CD4-positive, alpha-beta T cell (primary cell): ENCODE data around the gene ZFP90. TPM values are rescaled to one million over a fixed set of nuclear protein-coding genes. Genes with fewer than 3 reads are reported as not detected.

Experiments used
- ATAC-seq: fragments of 200-7000 bp; cut with Tn5 transposase; one replicate; pipeline ENCODE4 v1.10.0; 2022; ENCODE audit warnings: mild to moderate bottlenecking; ENCODE audit not compliant: poor library complexity
- CTCF ChIA-PET: fragments of 350-600 bp; sonication (Branson Sonifier 250); formaldehyde crosslinking; loops from one replicate; lab custom pipeline; 2021; ENCODE audit warnings: antibody characterized with exemption, inconsistent platforms; lab: Charles Lee
- POLR2A ChIA-PET: fragments of 350-600 bp; sonication (Branson Sonifier 250); formaldehyde crosslinking; loops from one replicate; lab custom pipeline; 2021; ENCODE audit warnings: antibody characterized with exemption, inconsistent platforms; lab: Charles Lee
- DNase-seq, 14 experiments: peaks; one replicate each; pipeline ENCODE4 v3.0.0-alpha.2; 2013 to 2020; ENCODE audit warnings: mixed read lengths in 2 of 14
- H3K27ac ChIP-seq, 2 donors: one replicate each; pipeline versions ENCODE4 v1.5.1 to v1.7.0; 2013; ENCODE audit warnings: low read length in 2 of 2, low read depth in 1 of 2, mild to moderate bottlenecking in 1 of 2
- H3K27me3 ChIP-seq, 2 experiments: 1 replicate in 1 of 2; 2 replicates in 1 of 2; pipeline versions ENCODE4 v1.6.1 to v1.7.0; 2013; ENCODE audit warnings: low read length in 2 of 2, control low read depth in 1 of 2, mild to moderate bottlenecking in 1 of 2, moderate library complexity in 1 of 2; ENCODE audit not compliant: insufficient read depth in 2 of 2, control insufficient read depth in 1 of 2
- H3K36me3 ChIP-seq: one replicate; pipeline ENCODE4 v1.6.1; 2013; ENCODE audit warnings: low read length, control low read depth; ENCODE audit not compliant: insufficient read depth
- H3K4me1 ChIP-seq: one replicate; pipeline ENCODE4 v1.6.1; 2013; ENCODE audit warnings: low read length, control low read depth; ENCODE audit not compliant: insufficient read depth
- H3K4me3 ChIP-seq: one replicate; pipeline ENCODE4 v1.5.1; 2013; ENCODE audit warnings: mild to moderate bottlenecking, low read length, moderate library complexity
- H3K9me3 ChIP-seq, 2 experiments: 1 replicate in 1 of 2; 2 replicates in 1 of 2; pipeline versions ENCODE4 v1.6.1 to v1.7.0; 2013; ENCODE audit warnings: low read length in 2 of 2, mild to moderate bottlenecking in 2 of 2, control low read depth in 1 of 2, moderate library complexity in 1 of 2; ENCODE audit not compliant: control insufficient read depth in 1 of 2, insufficient read depth in 1 of 2
- H3K27ac Mint-ChIP-seq: one replicate; pipeline ENCODE4 v1.8.0; 2020; ENCODE audit warnings: mixed read lengths
- H3K27me3 Mint-ChIP-seq: one replicate; pipeline ENCODE4 v1.8.0; 2021; ENCODE audit warnings: mixed read lengths
- H3K36me3 Mint-ChIP-seq: one replicate; pipeline ENCODE4 v1.8.0; 2021; ENCODE audit warnings: low read depth, mixed read lengths
- H3K4me1 Mint-ChIP-seq: one replicate; pipeline ENCODE4 v1.8.0; 2021; ENCODE audit warnings: low read depth, mixed read lengths
- H3K4me3 Mint-ChIP-seq: one replicate; pipeline ENCODE4 v1.8.0; 2020; ENCODE audit warnings: mild to moderate bottlenecking, mixed read lengths
- H3K9me3 Mint-ChIP-seq: one replicate; pipeline ENCODE4 v1.8.0; 2020; ENCODE audit warnings: mixed read lengths
- CTCF ChIP-seq: fragments of 200-600 bp; IDR thresholded peaks from one replicate; pipeline ENCODE4 v1.8.0; 2022; ENCODE audit warnings: antibody characterized with exemption, mild to moderate bottlenecking
- intact Hi-C, 2 experiments: fragments of 100-400 bp; cut with DNase I in 1 of 2; cut with micrococcal nuclease in 1 of 2; formaldehyde crosslinking; loops; one replicate each; pipeline versions ENCODE4 v1.15.1 to v1.9.0; 2023 to 2025; cut with DNase I, micrococcal nuclease
- total RNA-seq, 174 experiments: library from RNA in 2 of 174; stranded (reverse) in 2 of 174; gene quantifications; one replicate each; pipeline ENCODE4 v1.2.3 and lab custom pipeline; 2021 to 2026

Gene ZFP90
- total RNA-seq, 2 experiments from 2014 or later: 23.3 to 24.3 TPM

DNA sequence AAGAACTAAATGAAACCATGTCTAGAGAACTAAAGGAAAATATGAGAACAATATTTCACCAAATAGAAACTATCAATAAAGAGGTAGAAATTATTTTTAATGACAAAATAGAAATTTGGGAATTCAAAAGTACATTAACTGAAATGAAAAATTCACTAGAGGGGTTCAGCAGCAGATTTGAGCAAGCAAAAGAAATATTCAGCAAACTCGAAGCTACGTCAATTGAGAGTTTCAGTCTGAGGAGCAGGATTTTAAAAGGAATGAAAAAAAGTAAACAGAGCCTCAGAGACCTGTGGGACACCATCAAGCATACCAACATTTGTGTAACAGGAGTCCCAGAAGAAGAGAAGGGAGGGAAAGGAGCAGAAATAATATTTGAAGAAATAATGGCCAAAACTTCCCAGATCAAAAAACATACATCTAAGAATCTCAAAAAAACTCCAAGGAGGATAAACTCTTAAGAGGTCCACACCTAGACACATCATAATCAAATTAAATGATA lies 38.3 kb downstream of the ZFP90 start:
- intact Hi-C loops: no loop called here
- no peaks in the 10 kb centered on the region for H3K36me3 ChIP-seq
- no peak overlapping the region for H3K4me3 Mint-ChIP-seq
- peaks cover 77 to 84% of the 10 kb centered on the region in 2 experiments for H3K9me3 ChIP-seq
- no peak for DNase-seq
- H3K27me3 ChIP-seq: no peaks in the 10 kb centered on the region
- POLR2A ChIA-PET: no interaction called here
- no peak overlapping the region for H3K27ac Mint-ChIP-seq
- H3K9me3 Mint-ChIP-seq: peaks cover 7% of the 10 kb centered on the region
- no peak for TF ChIP-seq CTCF
- H3K36me3 Mint-ChIP-seq: peaks cover 89% of the 10 kb centered on the region
- no peak for ATAC-seq
- H3K4me3 ChIP-seq: no peak overlapping the region
- H3K27ac ChIP-seq: no peak overlapping the region
- no peaks in the 10 kb centered on the region for H3K27me3 Mint-ChIP-seq
- H3K4me1 Mint-ChIP-seq: no peaks in the 10 kb centered on the region
- CTCF ChIA-PET: no interaction called here
- no peaks in the 10 kb centered on the region for H3K4me1 ChIP-seq

DNA sequence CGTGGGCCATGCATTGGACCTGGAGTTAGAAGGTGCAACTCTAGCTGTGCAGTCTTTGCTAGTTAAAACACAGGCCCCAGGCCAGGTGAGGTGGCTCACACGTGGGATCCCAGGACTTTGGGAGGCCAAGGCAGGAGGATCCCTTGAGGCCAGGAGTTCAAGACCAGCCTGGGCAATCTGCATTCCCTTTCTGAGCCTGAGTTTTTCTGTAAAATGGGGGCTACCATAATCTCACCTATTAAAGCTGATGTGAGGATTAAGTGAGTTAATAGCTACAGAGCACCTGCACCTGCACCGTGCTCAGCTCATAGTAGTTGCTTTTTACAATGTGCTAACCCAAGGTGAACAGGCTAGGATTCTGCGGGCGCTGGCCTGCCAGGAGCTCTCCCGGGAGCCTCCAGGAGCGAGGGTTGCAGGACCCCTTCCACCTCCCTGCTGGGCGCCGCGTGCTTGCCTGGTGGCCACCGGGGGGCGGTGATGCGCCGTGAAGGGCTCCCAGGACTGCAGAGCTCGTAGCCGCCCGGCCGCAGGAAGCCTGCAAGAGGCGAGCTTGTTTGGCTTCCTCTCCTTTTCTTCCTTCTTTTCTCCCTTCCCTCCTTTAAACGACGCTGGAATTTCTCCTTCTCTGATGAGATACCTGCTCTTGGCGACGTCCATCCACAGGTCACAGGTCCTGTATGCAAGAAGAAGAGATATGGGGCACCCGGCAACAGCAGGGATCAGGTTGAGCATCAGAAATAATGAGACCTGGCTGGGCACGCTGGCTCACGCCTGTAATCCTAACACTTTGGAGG lies 51.3 kb downstream of the ZFP90 start:
- Histone ChIP-seq H3K36me3 (no peaks in the 10 kb centered on the region), H3K4me3 (no peak overlapping the region), H3K9me3 (peaks cover 0 to 5% of the 10 kb centered on the region in 2 experiments), H3K4me1 (peaks cover 5% of the 10 kb centered on the region), H3K27me3 (no peaks in the 10 kb centered on the region), H3K27ac (no peak overlapping the region)
- Mint-ChIP-seq H3K27ac (no peak overlapping the region), H3K27me3 (no peaks in the 10 kb centered on the region), H3K4me3 (no peak overlapping the region), H3K4me1 (peaks cover 4% of the 10 kb centered on the region), H3K9me3 (peaks cover 5% of the 10 kb centered on the region), H3K36me3 (peaks cover 8% of the 10 kb centered on the region)
- peak; percentile 8 to 69 (median 42) for DNase-seq
- ChIA-PET CTCF (interaction anchor here (0.6 to 3.3 kb wide), 6 partner anchors 9 to 534 kb away, joined by 3 to 38 read pairs (median 5); no protein-coding TSS in a partner anchor), POLR2A (interaction anchor here (0.7 to 1.2 kb wide), 3 partner anchors 41 to 70 kb away, joined by 3 read pairs; no protein-coding TSS in a partner anchor)
- intact Hi-C loops: loop anchor here (2.0 to 5.0 kb wide), 2 partner anchors 532 to 534 kb away; no protein-coding TSS in a partner anchor
- TF ChIP-seq CTCF: peak; percentile 54
- peak; percentile 81 for ATAC-seq

DNA sequence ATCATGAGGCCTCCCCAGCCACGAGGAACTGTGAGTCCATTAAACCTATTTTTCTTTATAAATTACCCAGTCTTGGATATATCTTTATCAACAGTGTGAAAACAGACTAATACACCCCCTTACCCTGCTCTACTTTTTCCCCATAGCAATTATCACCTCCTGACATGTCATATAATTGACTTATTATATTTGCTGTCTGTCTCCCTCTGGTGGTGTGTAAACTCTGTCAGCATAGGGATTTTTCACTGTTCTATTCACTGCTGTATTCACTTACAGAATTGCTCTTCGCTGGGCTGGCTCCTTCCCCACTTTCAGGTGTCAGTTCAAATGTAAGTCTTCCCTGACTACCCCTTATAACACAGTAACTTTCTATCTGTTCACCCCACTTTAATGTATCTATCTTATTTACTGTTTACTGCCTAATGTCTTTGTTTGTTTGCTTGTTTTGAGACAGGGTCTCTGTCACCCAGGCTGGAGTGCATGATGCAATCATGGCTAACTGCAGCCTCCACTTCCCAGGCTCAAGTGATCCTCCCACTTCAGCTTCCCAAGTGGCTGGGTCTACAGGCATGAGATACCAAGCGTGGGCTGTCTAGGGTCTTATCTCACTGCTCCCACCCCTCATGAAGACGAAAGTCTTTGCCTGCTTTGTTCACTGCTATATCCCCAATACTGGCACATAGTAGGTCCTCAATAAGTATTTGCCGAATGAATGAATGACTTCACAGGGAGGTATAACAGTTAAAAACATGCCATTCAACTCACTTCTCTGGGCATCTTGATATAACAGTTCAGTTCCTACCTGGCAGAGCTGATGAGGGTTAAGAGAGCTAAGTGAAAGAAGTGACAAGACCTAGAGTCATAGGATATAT lies 53.6 kb downstream of the ZFP90 start:
- no peak overlapping the region for H3K27ac Mint-ChIP-seq
- ChIA-PET CTCF (interaction anchor here (0.9 to 3.3 kb wide), 2 partner anchors 64 kb away, joined by 5 to 38 read pairs; no protein-coding TSS in a partner anchor), POLR2A (no interaction called here)
- H3K4me3 Mint-ChIP-seq: no peak overlapping the region
- Histone ChIP-seq H3K4me3 (no peak overlapping the region), H3K9me3 (peaks cover 0 to 5% of the 10 kb centered on the region in 2 experiments), H3K27ac (no peak overlapping the region), H3K27me3 (no peaks in the 10 kb centered on the region), H3K4me1 (peaks cover 5% of the 10 kb centered on the region), H3K36me3 (no peaks in the 10 kb centered on the region)
- peaks cover 8% of the 10 kb centered on the region for H3K36me3 Mint-ChIP-seq
- peaks cover 5% of the 10 kb centered on the region for H3K9me3 Mint-ChIP-seq
- H3K4me1 Mint-ChIP-seq: peaks cover 4% of the 10 kb centered on the region
- DNase-seq (peak in 4 of 14 experiments; percentile 10 to 58 (median 54)), ATAC-seq (no peak)
- peak; percentile 44 for TF ChIP-seq CTCF
- intact Hi-C loops: loop anchor here (2.0 to 5.0 kb wide), 2 partner anchors 64 to 530 kb away; no protein-coding TSS in a partner anchor
- no peaks in the 10 kb centered on the region for H3K27me3 Mint-ChIP-seq
